K562 (cell line): ENCODE results near the gene ZMYND19. TPM values are rescaled to one million over a fixed set of nuclear protein-coding genes. Genes with fewer than 3 reads are reported as not detected.

ENCODE experiments used
- DNMT1 ChIP-seq: fragments of 450-650 bp; IDR thresholded peaks from 2 replicates; pipeline ENCODE4 v1.6.1; 2016; ENCODE audit warnings: antibody characterized with exemption, mild to moderate bottlenecking
- EHMT2 ChIP-seq: fragments of 450-650 bp; IDR thresholded peaks from 2 replicates; pipeline ENCODE4 v1.6.1; 2018; ENCODE audit warnings: antibody characterized with exemption
- FOXJ2 ChIP-seq: fragments of 200-800 bp; sonication (Bioruptor generic); IDR thresholded peaks from 2 replicates; pipeline ENCODE4 v1.6.1; 2016; ENCODE audit warnings: missing genetic modification characterization, missing compliant biosample characterization
- GATAD2A ChIP-seq: fragments of 450-650 bp; IDR thresholded peaks from 2 replicates; pipeline ENCODE4 v1.6.1; 2017
- MGA ChIP-seq: fragments of 450-650 bp; IDR thresholded peaks from 2 replicates; pipeline ENCODE4 v1.6.1; 2016; ENCODE audit warnings: mild to moderate bottlenecking, moderate library complexity
- NCOA6 ChIP-seq: fragments of 450-650 bp; IDR thresholded peaks from 2 replicates; pipeline ENCODE4 v1.6.1; 2017; ENCODE audit warnings: mild to moderate bottlenecking
- PHF20 ChIP-seq: fragments of 450-650 bp; IDR thresholded peaks from 2 replicates; pipeline ENCODE4 v1.6.1; 2018; ENCODE audit not compliant: partially characterized antibody
- PURB ChIP-seq: sonication (generic); formaldehyde crosslinking; IDR thresholded peaks from 2 replicates; pipeline ENCODE4 v1.9.0; 2021; ENCODE audit warnings: low read depth, mild to moderate bottlenecking, missing genetic modification reagents
- SNAPC5 ChIP-seq: fragments of 250-450 bp; sonication (Bioruptor Pico); IDR thresholded peaks from 2 replicates; pipeline ENCODE4 v1.8.0; 2021; ENCODE audit warnings: moderate library complexity, mild to moderate bottlenecking, inconsistent platforms
- STAT6 ChIP-seq: sonication (generic); formaldehyde crosslinking; IDR thresholded peaks from 2 replicates; pipeline ENCODE4 v1.8.1; 2023; ENCODE audit warnings: mild to moderate bottlenecking, missing genetic modification reagents
- TRIM25 ChIP-seq: fragments of 450-650 bp; IDR thresholded peaks from 2 replicates; pipeline ENCODE4 v1.7.0; 2016; ENCODE audit warnings: borderline replicate concordance
- ZNF143 ChIP-seq: sonication (generic); formaldehyde crosslinking; IDR thresholded peaks from 2 replicates; pipeline ENCODE4 v1.9.0; 2022; ENCODE audit warnings: mild to moderate bottlenecking, missing genetic modification reagents
- polyA plus RNA-seq, 8 experiments: library from polyadenylated mRNA; depleted of rRNA in 4 of 8; stranded (reverse) in 5 of 8; unstranded in 3 of 8; fragments of >200 nt; fragmentation: Nextera tagmentation in 2 of 8; fragmentation: Illumina TruSeq in 1 of 8; extraction: Ambion mirVana in 2 of 8; extraction: Trizol in 1 of 8; gene quantifications; 2 replicates each; pipeline versions ENCODE4 v1.2.1 to v1.2.3, GENCODE V29; 2011 to 2014; ENCODE audit warnings: inconsistent platforms in 1 of 8, missing spikeins in 1 of 8
- total RNA-seq, 7 experiments: library from RNA; depleted of rRNA in 6 of 7; stranded (reverse); fragments of >200 nt in 6 of 7; fragmentation: Illumina TruSeq in 2 of 7; extraction: Trizol in 2 of 7; gene quantifications; 2 replicates each; pipeline versions ENCODE4 v1.2.1 to v1.2.3, GENCODE V29; 2011 to 2021; ENCODE audit warnings: low replicate concordance in 1 of 7

Gene ZMYND19
- total and polyA plus RNA-seq, 9 of the 15 experiments (the other 6 are each of a cell fraction or from before 2014, with no cell fraction given), result 1.0 to 86.7 (median 44.0) TPM

GRCh38 chr9:137575716-137576411 lies 14.4 kb downstream of the ZMYND19 start (continued):
- no peak for TF ChIP-seq STAT6 (CRISPR knock-in tag)
- TF ChIP-seq PURB (CRISPR knock-in tag), result no peak
- 0 out of 2 replicates have a peak, but pooled peaks have one; percentile 42 for TF ChIP-seq FOXJ2 (tag)
- peak; percentile 58; the same call in 1 of the 2 replicates for TF ChIP-seq ZNF143 (CRISPR knock-in tag)
- TF ChIP-seq NCOA6, result no peak
- TF ChIP-seq TRIM25, result no peak
- no peak for TF ChIP-seq DNMT1
- TF ChIP-seq PHF20, result no peak
- TF ChIP-seq SNAPC5 (CRISPR knock-in tag), result no peak
- no peak for TF ChIP-seq GATAD2A
- no peak for TF ChIP-seq MGA
- TF ChIP-seq EHMT2, result no peak
